Body of pancreas (tissue), 4 donors: Measurements from ENCODE around the gene PHACTR3. TPM values are rescaled to one million over a fixed set of nuclear protein-coding genes. Genes with fewer than 3 reads are reported as not detected.

Experiments
- ATAC-seq: fragments of 150-250 bp; one replicate; pipeline ENCODE4 v1.9.1; 2016
- DNase-seq, 4 donors: peaks; one replicate each; pipeline ENCODE4 v3.0.0-alpha.2; 2019
- H3K27ac ChIP-seq, 4 donors: fragments of 200-600 bp; sonication (generic); 1 replicate in 3 of 4; 2 replicates in 1 of 4; pipeline versions ENCODE4 v1.5.1 to v1.6.1; 2016 to 2019; ENCODE audit warnings: mild to moderate bottlenecking in 1 of 4, mixed read lengths in 1 of 4, moderate library complexity in 1 of 4
- H3K27me3 ChIP-seq, 2 donors: fragments of 200-600 bp; sonication (generic); one replicate each; pipeline ENCODE4 v1.6.0; 2016; ENCODE audit warnings: mild to moderate bottlenecking in 1 of 2
- H3K36me3 ChIP-seq, 2 donors: fragments of 200-600 bp; sonication (generic); replicated peaks in 1 of 2; 2 replicates each; pipeline ENCODE4 v1.5.1; 2016; ENCODE audit warnings: low read depth in 2 of 2; ENCODE audit not compliant: insufficient read depth in 1 of 2
- H3K4me1 ChIP-seq: fragments of 200-600 bp; sonication (generic); one replicate; pipeline ENCODE4 v1.6.0; 2016
- H3K4me3 ChIP-seq, 2 donors: fragments of 200-600 bp; sonication (generic); 1 replicate in 1 of 2; 2 replicates in 1 of 2; pipeline ENCODE4 v1.5.1; 2016 to 2019
- H3K9me3 ChIP-seq, 3 donors: fragments of 200-600 bp; sonication (generic); 1 replicate in 2 of 3; 2 replicates in 1 of 3; pipeline ENCODE4 v1.5.1; 2016
- POLR2A ChIP-seq, 3 donors: fragments of 450-650 bp; IDR thresholded peaks; one replicate each; pipeline ENCODE4 v1.6.1; 2016; ENCODE audit warnings: antibody characterized with exemption in 3 of 3, mild to moderate bottlenecking in 2 of 3
- WGBS, 2 donors: methylation state at CpG; one replicate each; pipeline ENCODE4 v1.1.5; 2017; 5-methylcytosine and 5-hydroxymethylcytosine counted together
- intact Hi-C: fragments of 100-400 bp; cut with DNase I; formaldehyde crosslinking; loops from one replicate; pipeline ENCODE4 v1.15.1; 2023
- total RNA-seq, 2 donors: library from RNA; depleted of rRNA; stranded (reverse); fragments of >200 nt; gene quantifications; one replicate each; pipeline ENCODE4 v1.1.0, GENCODE V29; 2016
- TF ChIP-seq, protein P1 (sequence below), 7 experiments: fragments of 450-650 bp in 4 of 7; fragments of 200-600 bp in 3 of 7; sonication (generic) in 3 of 7; IDR thresholded peaks; one replicate each; pipeline ENCODE4 v1.5.1; 2016 to 2019; ENCODE audit warnings: antibody characterized with exemption in 7 of 7

PHACTR3 gene
- total RNA-seq, 2 donors from 2014 or later, result 0.52 to 0.66 TPM

DNA sequence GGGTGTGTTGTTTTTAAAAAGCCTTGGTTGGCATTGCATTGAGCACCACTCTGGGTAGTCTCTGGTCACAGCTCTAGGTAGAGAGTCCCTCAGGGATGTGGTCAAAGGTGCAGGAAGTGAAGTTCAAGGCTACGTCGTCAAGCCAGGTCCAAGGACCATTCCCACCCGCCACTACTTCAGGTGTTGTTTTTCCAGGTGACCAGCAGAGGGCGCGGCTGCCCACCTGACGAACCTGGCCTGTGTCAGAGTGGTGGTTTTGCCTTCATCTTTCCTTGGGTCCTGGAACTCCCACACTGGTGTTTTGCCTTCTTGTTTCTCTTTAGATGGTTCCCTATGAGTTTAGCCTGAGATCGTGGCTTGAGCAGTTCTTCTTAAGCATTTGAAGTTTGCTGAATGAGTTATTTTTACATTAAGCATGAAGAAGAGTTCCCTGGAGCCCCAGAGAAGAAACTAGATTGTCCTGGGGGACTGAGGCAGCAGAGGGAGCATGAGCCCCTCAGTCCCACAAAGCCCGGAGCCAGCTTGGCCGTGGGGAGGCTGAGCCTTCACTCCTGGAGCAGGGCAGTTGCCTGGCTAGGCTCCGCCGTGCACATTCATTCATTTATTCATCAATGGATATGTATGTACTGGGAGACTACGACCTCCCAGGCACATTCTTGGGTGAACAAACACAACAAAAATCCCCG lies 5.6 kb upstream of the PHACTR3 start:
- ATAC-seq, result no peak
- no peaks in the 10 kb centered on the region for H3K27me3 ChIP-seq
- 19 to 23% methylated on average over 12 to 13 of the region's 13 CpGs for WGBS, 2 donors

DNA sequence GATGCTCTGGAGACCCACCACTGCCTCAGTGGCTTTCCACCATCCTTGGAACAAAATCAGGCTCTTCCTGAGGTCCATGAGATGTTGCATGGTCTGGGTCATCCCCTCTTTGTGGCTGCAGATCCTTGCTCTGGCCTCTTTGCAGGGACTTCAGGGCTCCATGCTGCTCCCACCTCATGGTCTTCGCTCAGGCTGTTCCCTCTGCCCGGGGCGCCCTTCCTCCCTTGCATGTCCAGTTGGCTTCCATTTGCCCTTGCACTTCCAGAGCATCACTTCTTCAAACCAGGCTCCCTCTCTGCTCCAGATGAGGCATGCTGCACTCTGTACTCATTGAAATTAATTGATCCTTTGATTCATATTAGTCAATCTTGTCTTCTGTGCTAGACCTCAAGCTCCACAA lies 4.4 kb upstream of the PHACTR3 start:
- Histone ChIP-seq H3K27me3 (no peaks in the 10 kb centered on the region), H3K9me3 (no peaks in the 10 kb centered on the region), H3K4me1 (peaks cover 1% of the 10 kb centered on the region), H3K4me3 (no peak overlapping the region), H3K27ac (no peak overlapping the region), H3K36me3 (no peaks in the 10 kb centered on the region)
- no peak for ATAC-seq
- intact Hi-C loops, result no loop called here
- WGBS, 2 donors, result 60 to 70% methylated on average over 3 of the region's 3 CpGs
- no peak for DNase-seq
- TF ChIP-seq POLR2A (IDR thresholded peaks at IDR 0.05), result no peak
- TF ChIP-seq, protein P1, sequence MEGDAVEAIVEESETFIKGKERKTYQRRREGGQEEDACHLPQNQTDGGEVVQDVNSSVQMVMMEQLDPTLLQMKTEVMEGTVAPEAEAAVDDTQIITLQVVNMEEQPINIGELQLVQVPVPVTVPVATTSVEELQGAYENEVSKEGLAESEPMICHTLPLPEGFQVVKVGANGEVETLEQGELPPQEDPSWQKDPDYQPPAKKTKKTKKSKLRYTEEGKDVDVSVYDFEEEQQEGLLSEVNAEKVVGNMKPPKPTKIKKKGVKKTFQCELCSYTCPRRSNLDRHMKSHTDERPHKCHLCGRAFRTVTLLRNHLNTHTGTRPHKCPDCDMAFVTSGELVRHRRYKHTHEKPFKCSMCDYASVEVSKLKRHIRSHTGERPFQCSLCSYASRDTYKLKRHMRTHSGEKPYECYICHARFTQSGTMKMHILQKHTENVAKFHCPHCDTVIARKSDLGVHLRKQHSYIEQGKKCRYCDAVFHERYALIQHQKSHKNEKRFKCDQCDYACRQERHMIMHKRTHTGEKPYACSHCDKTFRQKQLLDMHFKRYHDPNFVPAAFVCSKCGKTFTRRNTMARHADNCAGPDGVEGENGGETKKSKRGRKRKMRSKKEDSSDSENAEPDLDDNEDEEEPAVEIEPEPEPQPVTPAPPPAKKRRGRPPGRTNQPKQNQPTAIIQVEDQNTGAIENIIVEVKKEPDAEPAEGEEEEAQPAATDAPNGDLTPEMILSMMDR (IDR thresholded peaks at IDR 0.05), result no peak

More for the DNA sequence above, 5.6 kb upstream of the PHACTR3 start:
- no peak overlapping the region for H3K27ac ChIP-seq
- H3K4me1 ChIP-seq, result no peaks in the 10 kb centered on the region
- no peak overlapping the region for H3K4me3 ChIP-seq
- TF ChIP-seq, protein P1 (IDR thresholded peaks at IDR 0.05), result peak; percentile 45 to 69 (median 65)
- TF ChIP-seq POLR2A (IDR thresholded peaks at IDR 0.05), result no peak
- intact Hi-C loops, result no loop called here
- H3K36me3 ChIP-seq, result no peaks in the 10 kb centered on the region
- H3K9me3 ChIP-seq, result no peaks in the 10 kb centered on the region
- DNase-seq, result peak; percentile 12 to 44 (median 38)

DNA sequence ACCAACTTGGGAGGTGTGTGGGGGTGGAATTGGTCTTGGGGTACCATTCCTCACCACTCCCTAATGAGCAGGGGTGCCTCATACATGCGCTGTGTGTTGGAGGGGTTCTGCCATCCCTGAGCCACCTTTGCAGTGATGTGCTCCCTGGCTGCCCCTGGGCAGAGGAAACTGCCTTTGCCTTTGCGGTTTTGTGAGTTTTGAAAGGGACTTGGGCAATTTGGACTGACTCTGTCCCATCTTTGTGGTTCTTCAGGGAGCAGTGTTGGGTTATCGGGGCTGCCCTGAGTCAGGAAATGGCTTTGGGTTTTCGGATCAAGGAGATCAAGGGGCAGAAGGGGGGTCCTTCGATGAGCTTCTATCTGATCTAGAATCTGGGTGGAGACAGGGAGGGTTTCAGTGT lies 3.9 kb upstream of the PHACTR3 start:
- no peak for ATAC-seq
- H3K36me3 ChIP-seq, result no peaks in the 10 kb centered on the region
- no peak overlapping the region for H3K27ac ChIP-seq
- H3K27me3 ChIP-seq, result no peaks in the 10 kb centered on the region
- no peak overlapping the region for H3K4me3 ChIP-seq
- intact Hi-C loops, result no loop called here
- H3K9me3 ChIP-seq, result no peaks in the 10 kb centered on the region
- DNase-seq, result no peak
- TF ChIP-seq, protein P1 (IDR thresholded peaks at IDR 0.05), result no peak
- no peak for TF ChIP-seq POLR2A (IDR thresholded peaks at IDR 0.05)
- H3K4me1 ChIP-seq, result peaks cover 7% of the 10 kb centered on the region
- 54 to 59% methylated on average over 5 of the region's 5 CpGs for WGBS, 2 donors

DNA sequence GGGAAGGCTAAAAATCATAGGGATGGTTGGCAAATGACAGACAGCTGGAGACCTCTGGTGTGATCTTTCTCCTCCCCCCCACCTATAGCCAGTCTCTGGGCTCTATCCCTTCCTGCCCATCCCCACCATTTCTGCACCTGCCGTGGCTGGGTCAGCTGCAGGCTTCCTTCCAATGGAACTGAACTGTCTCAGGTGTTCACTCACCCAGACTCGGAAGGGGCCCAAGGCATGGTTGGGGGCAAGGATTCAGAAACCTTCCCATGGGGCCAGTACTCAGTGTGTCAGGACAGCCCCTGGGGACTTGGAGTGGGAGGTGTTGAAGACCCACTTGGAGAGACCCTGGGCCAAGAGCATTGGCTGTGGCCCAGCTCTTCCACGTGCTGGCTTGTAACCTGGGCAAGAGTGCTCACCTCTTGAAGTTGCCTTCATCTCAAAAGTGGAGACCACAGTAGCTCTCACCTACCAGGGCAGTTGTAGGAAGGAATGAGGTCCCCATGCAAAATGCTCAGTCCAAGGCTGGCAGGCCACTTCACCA lies 1.7 kb upstream of the PHACTR3 start:
- 44 to 56% methylated on average over 3 of the region's 3 CpGs for WGBS, 2 donors
- peaks cover 8% of the 10 kb centered on the region for H3K4me1 ChIP-seq
- H3K27ac ChIP-seq, result no peak overlapping the region
- H3K27me3 ChIP-seq, result no peaks in the 10 kb centered on the region
- H3K36me3 ChIP-seq, result no peaks in the 10 kb centered on the region
- TF ChIP-seq, protein P1 (IDR thresholded peaks at IDR 0.05), result no peak
- no peak for TF ChIP-seq POLR2A (IDR thresholded peaks at IDR 0.05)
- H3K4me3 ChIP-seq, result no peak overlapping the region
- H3K9me3 ChIP-seq, result no peaks in the 10 kb centered on the region
- ATAC-seq, result no peak
- DNase-seq, result no peak
- intact Hi-C loops, result no loop called here

DNA sequence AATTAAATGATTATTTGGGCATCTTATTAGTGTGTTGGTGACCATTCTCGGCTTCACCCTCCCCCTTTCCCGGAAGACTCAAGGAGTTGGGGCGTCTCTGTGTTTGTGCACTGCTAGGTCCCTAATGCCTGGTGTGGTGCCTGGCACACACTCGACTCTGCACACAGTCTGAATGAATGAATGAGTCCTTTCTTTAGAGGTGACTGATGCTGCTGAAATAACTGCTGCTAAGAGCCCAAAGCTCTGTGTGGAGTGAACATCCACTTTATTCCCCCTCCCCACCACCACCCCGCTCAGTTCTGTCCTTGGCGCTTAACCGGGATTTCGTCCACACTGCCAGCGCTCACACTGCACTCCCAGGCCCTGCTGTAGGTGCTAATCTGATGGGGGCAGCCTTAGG lies 1.2 kb upstream of the PHACTR3 start:
- no peaks in the 10 kb centered on the region for H3K27me3 ChIP-seq
- H3K36me3 ChIP-seq, result no peaks in the 10 kb centered on the region
- DNase-seq (no peak), ATAC-seq (no peak)
- no peaks in the 10 kb centered on the region for H3K9me3 ChIP-seq
- peaks cover 8% of the 10 kb centered on the region for H3K4me1 ChIP-seq
- intact Hi-C loops, result no loop called here
- H3K4me3 ChIP-seq, result no peak overlapping the region
- H3K27ac ChIP-seq, result no peak overlapping the region
- TF ChIP-seq, protein P1 (IDR thresholded peaks at IDR 0.05), result no peak
- TF ChIP-seq POLR2A (IDR thresholded peaks at IDR 0.05), result no peak
- WGBS, 2 donors, result 51 to 52% methylated on average over 9 of the region's 9 CpGs
